ENCODE data around the gene OASL.

DNA sequence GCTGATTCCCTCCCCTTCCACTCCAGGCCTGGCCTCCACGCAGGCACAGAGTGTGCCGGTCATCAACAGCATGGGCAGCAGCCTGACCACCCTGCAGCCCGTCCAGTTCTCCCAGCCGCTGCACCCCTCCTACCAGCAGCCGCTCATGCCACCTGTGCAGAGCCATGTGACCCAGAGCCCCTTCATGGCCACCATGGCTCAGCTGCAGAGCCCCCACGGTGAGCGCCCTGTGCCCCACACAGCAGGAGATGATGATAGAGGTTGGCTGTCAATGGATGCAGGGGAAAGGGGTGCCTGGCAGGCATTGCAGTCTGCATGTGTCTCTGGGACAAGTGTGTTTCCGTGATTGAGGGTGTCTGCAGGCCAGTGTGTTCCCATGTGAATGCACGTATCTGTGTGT is 41.6 kb downstream of the OASL start:
- TF ChIP-seq, protein P1, sequence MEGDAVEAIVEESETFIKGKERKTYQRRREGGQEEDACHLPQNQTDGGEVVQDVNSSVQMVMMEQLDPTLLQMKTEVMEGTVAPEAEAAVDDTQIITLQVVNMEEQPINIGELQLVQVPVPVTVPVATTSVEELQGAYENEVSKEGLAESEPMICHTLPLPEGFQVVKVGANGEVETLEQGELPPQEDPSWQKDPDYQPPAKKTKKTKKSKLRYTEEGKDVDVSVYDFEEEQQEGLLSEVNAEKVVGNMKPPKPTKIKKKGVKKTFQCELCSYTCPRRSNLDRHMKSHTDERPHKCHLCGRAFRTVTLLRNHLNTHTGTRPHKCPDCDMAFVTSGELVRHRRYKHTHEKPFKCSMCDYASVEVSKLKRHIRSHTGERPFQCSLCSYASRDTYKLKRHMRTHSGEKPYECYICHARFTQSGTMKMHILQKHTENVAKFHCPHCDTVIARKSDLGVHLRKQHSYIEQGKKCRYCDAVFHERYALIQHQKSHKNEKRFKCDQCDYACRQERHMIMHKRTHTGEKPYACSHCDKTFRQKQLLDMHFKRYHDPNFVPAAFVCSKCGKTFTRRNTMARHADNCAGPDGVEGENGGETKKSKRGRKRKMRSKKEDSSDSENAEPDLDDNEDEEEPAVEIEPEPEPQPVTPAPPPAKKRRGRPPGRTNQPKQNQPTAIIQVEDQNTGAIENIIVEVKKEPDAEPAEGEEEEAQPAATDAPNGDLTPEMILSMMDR (conservative IDR thresholded peaks at IDR 0.05), result no peak
- TF ChIP-seq EZH2 (IDR thresholded peaks at IDR 0.05; ENCODE audit: low read depth), result no peak
